HG03139 (cell line): ENCODE results near the gene ETS1.
"Not testable (repeated sequence)": the region's sequence is repeated elsewhere in the genome, so short reads cannot be mapped to it uniquely, and the experiment has no call there.

ENCODE experiments used
- ATAC-seq: cut with Tn5 transposase; IDR thresholded peaks from one replicate; pipeline ENCODE4 v1.9.1; 2021; ENCODE audit not compliant: unreplicated experiment

The ETS1 gene

DNA sequence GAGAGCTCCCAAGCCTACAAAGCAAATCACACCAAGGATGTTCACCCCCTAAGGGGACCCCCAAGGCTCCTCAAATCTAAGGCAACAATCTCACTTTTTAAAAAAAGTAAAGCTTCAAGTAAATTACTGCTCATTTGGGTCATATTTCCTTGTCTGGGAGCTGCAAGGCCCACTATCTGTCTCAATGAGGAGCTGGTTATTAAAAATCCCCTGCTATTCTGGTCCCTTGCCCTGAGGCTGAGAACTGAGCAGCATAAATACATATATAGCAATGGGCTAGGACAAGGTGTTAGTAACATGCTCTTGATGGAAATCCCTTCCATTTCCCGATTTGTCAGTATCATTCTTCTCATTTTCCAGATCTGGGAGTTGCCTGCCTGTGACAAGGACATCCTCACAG is 119.2 kb downstream of the ETS1 start:
- no peak for ATAC-seq

DNA sequence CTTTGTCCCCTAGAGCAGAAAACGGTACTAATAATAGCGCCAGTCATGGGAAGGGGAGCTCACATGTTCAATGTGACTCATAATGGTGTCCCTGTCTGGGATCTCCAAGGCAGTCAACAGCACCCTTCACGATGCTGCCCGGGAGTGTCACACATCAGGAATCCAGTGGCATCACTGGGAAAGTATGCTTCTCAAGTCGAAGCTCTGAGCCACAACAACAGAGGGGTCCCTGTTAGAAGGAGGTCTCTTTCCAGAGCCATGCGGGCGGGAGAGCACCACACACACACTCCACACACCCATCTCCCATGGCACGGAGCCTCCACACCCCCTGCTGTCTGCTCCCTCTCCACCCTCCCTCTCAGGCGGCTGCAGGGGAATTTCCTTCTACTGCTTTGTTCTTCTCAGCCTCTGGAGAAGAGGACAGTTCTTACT is 119.7 kb downstream of the ETS1 start:
- no peak for ATAC-seq

DNA sequence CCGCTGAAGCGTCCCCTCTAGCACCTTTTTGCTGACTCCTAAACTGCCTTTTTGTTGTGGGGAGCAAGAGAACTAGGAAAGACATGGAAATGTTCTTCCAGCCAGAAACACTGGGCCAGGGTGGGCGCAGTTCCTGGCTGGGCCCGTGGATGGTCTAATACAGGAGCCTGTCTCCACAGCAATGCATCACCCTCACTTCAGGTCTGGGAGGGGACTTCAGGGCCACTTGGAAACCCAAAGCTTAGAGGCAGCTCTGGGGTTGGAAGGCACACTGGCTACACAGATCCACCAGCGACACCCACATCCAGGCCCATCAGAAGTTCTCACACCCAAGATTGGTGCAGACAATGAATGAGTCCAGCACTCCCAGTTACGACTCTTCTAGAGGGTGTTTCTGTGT is 120.3 kb downstream of the ETS1 start:
- no peak for ATAC-seq

DNA sequence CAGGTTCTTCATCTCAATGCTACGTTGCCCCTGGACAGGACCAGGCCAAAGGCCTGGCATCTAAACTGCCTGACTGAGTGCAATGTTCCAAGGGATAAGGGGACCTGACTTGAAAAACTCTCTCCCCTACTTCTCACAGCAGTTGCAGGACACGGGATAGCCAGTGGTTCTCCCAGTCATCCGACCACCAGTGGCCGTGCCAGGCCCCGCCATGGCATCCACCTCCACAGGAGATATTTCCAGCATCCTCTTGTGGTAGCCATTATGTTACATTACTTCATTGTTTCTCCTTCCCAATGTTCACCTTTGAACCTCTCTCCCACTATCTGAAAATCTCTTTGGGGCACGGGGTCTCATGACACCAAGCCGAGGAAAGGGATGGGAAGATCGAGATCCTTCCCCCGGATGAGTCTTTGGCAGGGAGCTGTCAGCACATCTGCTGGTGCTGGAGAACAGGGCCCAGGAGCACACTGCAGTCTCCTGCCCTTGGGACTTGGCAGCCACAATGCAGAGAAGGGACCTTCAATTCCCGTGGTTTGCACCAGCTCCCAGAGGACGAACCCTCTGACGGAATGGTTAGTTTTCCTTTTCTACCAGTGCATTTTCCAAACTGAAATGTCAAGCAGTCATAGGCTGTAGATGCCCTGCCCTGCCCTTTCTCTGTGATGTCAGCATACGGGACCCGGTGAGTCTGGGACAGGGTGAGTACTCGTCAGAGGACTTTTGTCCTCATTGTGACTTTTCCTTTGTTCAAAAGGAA is 121.2 kb downstream of the ETS1 start:
- no peak for ATAC-seq

DNA sequence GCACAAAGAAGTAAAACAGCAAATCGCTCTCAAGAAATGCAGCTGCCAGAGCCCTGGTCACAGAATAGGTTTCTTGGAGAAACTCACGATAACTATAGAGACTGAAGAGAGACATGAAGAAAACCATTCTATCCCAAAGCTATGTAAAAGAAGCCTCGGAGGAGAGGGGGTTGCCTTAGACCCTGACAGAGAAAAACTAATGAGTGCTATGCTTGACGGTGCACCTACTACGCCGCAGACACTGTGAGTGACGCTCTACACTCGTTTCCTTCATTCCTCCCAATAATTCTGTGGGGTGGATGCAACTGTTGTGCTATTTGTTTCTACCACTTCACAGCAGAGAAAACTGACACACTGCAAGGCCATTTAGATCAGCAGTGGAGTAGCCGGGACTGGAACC is 121.8 kb downstream of the ETS1 start:
- ATAC-seq: no peak

DNA sequence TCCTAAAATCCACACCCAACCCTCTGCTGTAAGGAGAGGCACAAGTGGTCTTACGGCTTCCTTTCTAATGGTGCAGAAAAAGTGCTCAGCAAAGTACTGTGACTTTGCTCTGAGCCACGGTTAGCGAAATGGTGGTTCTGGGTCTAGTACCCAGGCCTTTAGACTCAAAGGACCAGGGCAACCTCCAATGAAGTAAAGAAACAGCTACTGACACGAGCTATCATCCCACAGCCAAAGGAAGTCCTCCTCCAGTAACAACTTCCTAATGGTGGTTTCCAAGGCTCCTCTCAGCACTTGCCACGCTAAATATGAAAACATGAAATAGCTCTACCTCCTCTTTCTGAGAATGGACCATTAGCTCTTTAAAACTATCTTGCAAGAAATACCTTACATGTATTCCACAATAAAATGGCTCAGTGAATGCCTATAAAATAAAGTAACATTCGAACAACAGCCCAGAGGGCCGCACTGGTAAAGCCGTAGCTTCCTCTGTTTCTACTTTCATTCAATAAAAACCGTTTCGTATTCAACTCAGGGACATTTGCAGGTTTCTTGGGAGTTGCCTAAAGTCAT is 122.4 kb downstream of the ETS1 start:
- no peak for ATAC-seq

DNA sequence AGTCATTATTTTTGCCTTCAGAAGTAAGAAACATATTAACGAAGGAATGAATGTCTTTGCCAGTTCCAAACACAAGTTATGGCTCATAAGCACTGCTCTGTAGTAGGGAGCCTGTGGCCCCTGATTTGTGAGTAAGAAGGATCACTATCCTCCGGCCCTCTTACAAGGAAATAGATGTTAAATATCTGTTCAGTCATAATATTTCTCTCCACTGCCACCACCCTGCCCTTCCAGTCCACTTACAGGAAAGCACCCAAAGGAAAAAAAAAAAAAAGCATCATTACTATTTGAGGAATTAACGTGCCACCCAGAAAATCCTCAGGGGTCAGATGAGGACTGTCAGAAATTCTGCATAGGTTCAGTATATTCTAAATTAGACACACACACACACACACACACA is 123.4 kb downstream of the ETS1 start:
- no peak for ATAC-seq

DNA sequence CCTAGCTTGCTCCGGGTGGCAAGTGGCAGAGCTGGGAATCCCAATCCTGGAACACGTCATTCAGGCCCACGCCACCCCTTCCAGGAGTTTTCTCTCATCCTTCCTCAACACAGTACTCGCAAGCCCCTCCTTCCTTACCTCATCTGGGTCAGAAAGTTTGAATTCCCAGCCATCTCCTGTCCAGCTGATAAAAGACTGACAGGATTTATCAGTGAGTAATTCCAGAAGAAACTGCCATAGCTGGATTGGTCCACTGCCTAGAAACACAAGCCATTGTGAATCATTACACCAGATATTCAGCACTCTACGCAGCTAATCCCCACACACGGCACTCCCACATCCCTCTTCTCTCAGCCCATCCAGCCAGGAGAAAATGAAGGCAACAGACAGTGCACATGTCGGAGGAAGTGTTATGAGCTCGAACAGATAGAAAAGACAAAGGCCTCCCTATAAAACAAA is 124.0 kb downstream of the ETS1 start:
- ATAC-seq: no peak

DNA sequence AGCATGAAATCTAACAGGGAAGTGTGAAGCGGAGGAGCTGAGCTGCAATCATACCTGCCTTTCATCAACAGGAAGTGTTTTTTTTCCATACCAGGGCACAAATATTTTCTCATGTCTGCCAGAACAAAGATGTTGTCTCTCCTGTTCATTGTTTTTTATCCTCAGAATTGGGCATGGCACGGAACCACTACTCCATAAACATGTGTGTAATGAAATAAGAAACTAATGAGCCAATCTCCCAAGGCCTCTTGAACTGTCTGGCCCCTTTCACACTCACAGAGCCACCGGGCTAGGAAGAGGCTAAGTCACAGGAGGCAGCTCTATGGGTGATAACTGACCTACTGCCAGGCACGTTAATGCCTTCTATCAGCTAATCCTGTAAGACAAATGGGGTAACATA is 124.4 kb downstream of the ETS1 start:
- ATAC-seq: no peak

DNA sequence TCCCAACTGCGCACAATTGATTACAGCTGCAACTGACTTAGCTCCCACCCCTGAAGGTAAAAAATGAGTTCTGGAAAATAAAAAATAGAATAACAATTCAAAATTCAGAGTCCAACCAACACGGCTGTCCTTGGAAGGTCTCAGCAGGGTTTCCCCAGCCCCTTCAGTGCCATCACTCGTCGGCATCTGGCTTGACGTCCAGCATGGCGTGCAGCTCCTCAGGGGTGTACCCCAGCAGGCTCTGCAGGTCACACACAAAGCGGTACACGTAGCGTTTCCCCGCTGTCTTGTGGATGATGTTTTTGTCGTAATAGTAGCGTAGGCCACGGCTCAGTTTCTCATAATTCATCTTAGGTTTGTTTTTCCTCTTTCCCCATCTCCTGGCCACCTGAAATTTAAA is 125.2 kb downstream of the ETS1 start:
- no peak for ATAC-seq

DNA sequence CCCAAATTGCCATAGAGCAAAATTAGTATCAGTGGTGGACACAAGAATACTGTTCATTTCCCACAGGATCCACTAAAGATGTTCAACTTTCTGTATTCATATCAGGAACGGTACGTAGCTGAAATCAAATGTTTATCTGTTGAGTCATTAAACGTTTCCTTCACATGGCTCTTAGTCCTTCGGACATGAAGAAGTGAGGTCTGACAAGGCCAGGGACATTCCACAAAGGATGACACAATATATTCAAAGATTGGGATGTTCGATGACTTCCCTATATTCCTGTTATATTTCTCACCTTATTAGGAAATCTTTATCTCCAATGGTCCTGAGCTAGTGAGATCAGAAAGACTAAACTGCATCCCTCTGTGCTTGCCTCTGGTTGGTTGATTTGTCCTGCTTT is 129.0 kb downstream of the ETS1 start:
- ATAC-seq: no peak

DNA sequence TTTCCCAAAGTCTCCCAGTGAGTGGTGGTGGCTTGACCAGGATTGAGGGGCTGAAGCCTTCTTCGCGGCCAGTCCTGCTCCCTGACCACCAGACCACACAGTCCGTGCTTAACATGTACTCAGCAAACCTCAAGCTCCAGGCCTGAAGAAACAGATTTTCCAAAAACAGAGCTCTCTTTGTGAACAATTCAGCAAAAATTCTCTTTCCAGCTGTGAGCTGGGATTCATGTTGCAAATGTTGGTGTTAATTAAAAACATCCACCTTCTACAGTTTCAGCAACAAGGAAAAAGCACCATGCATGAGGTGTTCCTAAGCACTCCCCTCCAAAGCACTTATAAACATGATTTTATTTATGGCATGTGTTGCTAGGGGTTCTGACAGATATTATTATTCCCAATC is 129.5 kb downstream of the ETS1 start:
- no peak for ATAC-seq

DNA sequence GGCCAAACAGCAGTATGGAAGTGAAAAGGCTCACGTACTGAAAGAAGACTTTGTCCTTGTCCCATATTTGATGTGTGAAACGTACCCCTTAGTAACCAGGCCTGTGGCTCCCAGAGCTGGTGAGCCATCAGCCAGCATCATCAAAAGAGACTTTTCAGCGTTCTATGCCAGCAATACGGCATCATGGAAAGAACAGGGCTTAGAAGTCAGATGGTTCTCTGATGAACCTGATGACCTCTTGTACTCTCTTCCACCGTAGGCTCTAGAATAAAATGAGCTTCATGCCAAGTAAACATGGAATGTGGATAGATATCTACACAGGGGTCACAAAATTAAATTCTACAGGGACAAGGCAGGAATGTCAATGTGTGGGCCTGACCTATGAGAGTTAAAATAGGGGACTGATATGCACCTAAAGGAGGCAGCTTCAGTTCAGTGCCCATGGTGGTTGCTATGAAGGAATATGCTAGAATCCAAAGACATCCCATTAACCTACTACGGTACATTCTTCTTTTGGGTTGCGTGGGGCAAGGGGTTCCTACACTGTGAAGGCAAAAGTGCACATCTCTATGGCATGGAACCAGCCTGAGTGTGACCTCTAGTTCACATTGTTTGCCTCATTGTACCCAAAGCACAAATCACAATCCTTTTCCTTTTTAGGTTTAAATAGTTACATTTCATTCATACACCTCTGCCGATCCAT is 130.6 kb downstream of the ETS1 start:
- no peak for ATAC-seq

DNA sequence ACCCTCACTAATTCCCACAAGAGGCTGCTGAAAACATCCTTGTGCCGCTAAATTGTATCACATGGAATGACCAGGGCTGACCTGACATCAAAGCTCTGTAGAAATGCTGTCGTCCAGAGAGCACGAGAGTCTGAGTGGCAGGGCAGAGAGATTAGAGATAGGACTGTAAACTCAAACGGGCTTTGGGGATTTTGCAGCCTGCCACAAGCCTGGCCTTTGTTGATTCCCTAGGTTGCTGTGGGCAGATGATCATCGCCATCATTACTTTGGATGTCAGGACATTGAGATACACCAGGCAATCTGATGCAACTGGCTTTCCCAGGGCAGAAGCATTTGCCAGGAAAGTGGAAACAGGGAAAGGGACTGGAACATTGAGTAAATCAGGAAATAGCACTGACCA is 131.6 kb downstream of the ETS1 start:
- no peak for ATAC-seq

DNA sequence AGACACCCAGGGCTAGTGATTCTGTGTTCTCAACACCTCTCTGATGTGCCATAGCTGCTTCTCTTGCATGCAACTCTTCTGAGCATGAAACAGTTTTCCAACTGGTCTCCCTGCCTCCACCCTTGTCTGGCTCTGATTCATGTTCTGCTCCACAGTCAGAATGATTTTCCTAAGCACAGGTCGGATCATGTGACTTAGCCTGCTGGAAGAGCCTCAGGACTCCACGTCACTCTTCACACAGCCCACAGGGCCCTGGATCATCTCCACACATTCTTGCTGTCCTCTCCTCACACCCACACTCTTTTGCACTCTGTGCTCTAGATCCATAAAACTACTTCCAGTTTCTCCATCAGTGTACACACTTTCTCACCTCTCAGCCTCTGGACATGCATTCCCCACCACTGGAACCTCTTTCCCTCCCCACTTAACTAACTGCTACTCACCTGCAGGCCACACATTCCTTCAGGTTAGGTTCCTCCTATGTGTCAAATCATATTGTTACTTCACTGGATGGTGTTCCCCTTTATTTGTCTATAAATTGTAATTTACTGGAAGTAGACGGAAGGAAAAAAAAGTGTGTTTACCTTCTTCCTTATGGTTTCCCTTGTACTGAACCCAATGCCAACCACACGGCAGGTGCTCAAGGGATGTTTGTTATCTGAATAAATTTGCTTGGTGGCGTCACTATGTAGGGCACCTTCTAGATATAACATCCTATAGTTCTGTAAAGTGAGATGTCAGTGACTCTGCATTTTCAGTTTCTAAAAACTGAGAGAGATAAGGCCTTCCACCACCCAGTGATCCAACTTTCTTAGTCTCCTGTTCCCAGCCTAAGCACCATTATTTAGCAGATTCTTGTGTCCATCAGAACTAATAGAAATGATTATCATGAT is 133.7 kb downstream of the ETS1 start:
- no peak for ATAC-seq

DNA sequence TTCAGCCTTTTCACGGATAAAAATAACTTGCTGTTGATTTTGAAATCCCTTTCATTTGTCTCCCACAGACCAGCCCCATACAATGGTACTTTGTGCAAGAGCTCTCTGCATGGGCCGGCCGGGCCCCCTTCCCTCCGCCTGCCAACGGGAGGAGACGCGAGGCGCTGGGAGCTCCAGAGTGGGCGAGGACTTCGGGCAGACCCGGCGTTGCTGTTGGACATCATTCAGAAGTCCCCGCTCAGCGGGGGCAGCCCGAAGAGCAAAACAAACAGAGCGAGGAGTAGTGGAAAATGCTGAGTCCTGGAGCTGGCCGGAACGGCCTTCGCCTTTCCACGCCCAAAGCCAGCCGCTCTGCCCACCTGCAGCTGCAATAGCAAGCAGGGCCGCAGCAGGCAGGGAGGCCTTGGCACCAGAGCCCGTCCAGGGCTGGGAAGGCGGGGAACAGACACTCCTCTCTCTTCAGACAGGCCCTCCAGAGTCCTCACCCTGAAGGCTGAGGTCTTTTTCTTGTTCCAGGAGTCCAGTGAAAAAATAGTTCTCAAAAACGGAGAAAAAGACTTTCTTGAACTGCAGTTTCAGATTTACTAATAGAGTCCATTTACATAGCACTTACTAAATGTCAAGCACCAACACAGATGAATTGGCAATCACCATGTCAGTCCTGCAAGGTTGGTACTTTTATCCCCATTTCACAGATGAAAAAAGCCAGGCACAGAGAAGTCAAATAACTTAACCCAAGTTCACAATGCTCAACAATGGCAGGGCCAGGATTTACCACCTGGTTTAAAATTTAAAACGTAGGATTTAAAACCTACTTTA is 135.5 kb downstream of the ETS1 start:
- ATAC-seq: no peak

DNA sequence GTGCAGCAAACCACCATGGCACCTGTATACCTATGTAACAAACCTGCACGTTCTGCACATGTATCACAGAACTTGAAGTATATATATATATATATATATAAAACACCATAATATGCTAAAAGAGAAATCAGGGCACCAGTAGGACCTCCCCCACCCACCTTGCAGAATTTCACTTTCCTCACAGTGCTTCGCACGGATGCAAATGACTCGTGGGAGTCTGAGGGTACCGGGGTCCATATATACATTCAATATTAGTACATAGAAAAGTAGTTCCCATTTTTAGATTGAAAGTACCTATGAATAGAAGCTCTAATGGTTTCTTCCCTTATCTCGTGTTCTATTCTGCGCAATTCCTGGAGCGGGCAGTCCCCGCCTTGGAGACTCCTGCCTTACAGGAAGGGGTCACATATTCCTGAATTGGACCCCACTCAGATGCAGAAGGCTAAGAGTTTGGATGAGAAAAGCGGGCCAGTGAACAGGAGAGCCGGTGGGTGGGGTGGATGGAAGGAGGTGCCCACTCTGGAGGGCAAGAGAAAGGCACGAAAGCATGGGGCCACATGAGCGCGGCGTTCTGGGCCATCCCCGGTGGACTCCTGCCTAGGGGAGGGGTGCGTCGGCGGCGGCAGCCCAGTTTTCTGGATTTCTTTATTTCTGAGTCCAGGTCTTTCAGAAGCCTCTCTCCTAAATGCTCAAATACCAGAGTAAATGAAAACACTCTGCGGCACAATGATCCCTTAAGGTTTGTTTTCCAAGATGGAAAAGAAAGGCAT is 136.3 kb downstream of the ETS1 start:
- ATAC-seq: no peak

DNA sequence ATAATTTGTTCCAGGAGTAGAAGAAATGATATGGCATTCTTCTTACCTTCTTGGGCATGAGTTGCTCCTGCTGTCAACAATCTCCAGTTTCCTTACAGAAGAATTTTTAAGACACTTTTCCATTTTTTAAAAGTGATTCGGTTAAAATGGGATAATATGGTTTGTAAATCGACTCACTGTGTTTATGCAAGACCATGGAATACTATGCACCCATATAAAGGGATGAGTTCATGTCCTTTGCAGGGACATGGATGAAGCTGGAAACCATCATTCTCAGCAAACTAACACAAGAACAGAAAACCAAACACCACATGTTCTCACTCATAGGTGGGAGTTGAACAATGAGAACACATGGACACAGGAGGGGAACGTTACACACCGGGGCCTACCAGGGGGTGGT is 136.9 kb downstream of the ETS1 start:
- not testable (repeated sequence) for ATAC-seq

DNA sequence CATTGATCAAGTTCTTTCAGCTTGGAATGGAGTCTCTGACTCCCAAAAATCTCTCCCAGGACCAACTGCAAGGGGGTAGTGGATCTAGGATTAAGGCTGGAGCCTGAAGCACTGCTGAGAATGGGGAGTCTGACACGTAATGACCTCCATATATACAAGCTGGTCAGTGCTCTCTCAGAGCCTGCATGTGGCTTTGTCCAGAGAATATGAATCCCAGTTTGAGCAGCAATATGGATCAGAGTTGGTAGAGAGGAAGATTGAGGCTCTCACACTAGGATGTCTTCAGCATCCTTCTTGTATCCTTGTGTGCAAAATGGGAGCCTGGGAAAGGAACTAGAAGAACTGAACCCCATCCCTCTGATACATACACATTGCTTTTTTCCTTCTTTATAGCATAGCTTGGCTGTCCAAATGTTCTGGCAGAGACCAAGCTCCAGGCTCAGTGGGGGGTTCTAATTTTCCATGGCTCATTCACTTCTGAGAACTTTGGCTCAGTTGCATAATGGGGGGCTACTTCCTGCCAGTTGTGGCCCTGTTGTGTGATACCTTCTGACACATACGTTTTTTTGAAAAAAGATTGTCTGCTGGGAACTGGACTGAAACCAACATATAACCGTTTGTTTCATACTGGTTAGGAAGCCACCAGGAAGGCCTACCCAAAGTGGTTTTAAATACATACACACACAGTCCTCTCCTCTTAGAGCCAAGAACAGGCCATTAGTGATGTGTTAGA is 138.2 kb downstream of the ETS1 start:
- ATAC-seq: no peak
